ENCODE data around the gene NTRK2.

DNA sequence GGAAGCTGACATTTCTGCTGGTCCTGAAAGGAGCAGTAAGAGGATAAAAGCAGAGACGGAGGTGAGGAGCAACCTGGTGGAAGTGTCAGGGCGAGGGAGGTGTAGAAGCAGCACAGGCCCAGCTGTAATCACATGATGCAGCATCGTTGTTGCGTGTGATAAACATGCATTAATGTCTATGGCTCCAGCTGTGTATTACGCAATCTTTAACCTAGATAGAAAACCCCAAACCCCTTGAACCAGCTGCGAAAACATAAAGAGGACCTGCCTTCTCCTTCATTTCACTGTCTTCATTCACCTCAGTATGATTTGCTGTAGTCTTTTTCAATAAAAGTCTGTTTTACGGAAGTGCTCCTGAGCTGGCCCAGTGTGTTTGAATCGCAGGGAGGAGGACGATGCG, 162.9 kb downstream of the NTRK2 start:
- TF ChIP-seq, protein P1, sequence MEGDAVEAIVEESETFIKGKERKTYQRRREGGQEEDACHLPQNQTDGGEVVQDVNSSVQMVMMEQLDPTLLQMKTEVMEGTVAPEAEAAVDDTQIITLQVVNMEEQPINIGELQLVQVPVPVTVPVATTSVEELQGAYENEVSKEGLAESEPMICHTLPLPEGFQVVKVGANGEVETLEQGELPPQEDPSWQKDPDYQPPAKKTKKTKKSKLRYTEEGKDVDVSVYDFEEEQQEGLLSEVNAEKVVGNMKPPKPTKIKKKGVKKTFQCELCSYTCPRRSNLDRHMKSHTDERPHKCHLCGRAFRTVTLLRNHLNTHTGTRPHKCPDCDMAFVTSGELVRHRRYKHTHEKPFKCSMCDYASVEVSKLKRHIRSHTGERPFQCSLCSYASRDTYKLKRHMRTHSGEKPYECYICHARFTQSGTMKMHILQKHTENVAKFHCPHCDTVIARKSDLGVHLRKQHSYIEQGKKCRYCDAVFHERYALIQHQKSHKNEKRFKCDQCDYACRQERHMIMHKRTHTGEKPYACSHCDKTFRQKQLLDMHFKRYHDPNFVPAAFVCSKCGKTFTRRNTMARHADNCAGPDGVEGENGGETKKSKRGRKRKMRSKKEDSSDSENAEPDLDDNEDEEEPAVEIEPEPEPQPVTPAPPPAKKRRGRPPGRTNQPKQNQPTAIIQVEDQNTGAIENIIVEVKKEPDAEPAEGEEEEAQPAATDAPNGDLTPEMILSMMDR (IDR thresholded peaks at IDR 0.05): no peak
- TF ChIP-seq EZH2 (IDR thresholded peaks at IDR 0.05): no peak

Measured in neural progenitor cell (in vitro differentiated cells).